HEK293 (cell line): ENCODE results near the gene USP38.

Source experiments
- CTCF ChIA-PET: fragments of 350-600 bp; formaldehyde crosslinking; extraction: SDS; loops from one replicate; lab custom pipeline; 2021; ENCODE audit warnings: antibody characterized with exemption; lab: Yijun Ruan, JAX
- POLR2A ChIA-PET: fragments of 300-600 bp; formaldehyde crosslinking; extraction: SDS; loops from one replicate; lab custom pipeline; 2020; ENCODE audit warnings: antibody characterized with exemption, inconsistent platforms; lab: Yijun Ruan, JAX
- H3K27ac ChIP-seq: fragments of 200-500 bp; sonication (Bioruptor generic); 2 replicates; pipeline ENCODE4 v1.5.1; 2014; ENCODE audit warnings: low read depth, low read length, control low read depth, inconsistent platforms; ENCODE audit errors: extremely low read depth
- H3K36me3 ChIP-seq, 2 experiments: fragments of 200-500 bp in 1 of 2; sonication (Bioruptor generic) in 1 of 2; 1 replicate in 1 of 2; 2 replicates in 1 of 2; pipeline ENCODE4 v1.5.1; 2014 to 2017; ENCODE audit warnings: inconsistent platforms in 2 of 2, low read length in 2 of 2; ENCODE audit not compliant: control insufficient read depth in 2 of 2, insufficient read depth in 1 of 2
- H3K4me1 ChIP-seq: fragments of 200-500 bp; sonication (Bioruptor generic); 2 replicates; pipeline ENCODE4 v1.5.1; 2014; ENCODE audit warnings: mild to moderate bottlenecking, low read length, inconsistent platforms; ENCODE audit not compliant: control insufficient read depth, insufficient read depth
- H3K4me3 ChIP-seq: 2 replicates; pipeline ENCODE4 v1.5.1; 2011; ENCODE audit warnings: low read depth, mild to moderate bottlenecking, control low read depth, low read length, moderate library complexity
- H3K9me3 ChIP-seq: fragments of 200-500 bp; sonication (Bioruptor generic); 2 replicates; pipeline ENCODE4 v1.5.1; 2014; ENCODE audit warnings: low read depth, low read length, inconsistent platforms; ENCODE audit not compliant: control insufficient read depth, insufficient read depth
- BCL11A ChIP-seq: fragments of 450-650 bp; formaldehyde crosslinking; IDR thresholded peaks from 2 replicates; pipeline ENCODE4 v1.5.1; 2016; ENCODE audit warnings: low read depth, missing biosample characterization, missing genetic modification characterization
- KLF16 ChIP-seq: fragments of 450-650 bp; formaldehyde crosslinking; IDR thresholded peaks from 2 replicates; pipeline ENCODE4 v1.5.1; 2017; ENCODE audit warnings: missing biosample characterization, missing genetic modification characterization
- MZF1 ChIP-seq: fragments of 450-650 bp; formaldehyde crosslinking; IDR thresholded peaks from 2 replicates; pipeline ENCODE4 v1.5.1; 2017; ENCODE audit warnings: missing biosample characterization, missing genetic modification characterization, borderline replicate concordance
- PRDM6 ChIP-seq: fragments of 450-650 bp; formaldehyde crosslinking; IDR thresholded peaks from 2 replicates; pipeline ENCODE4 v1.5.1; 2017; ENCODE audit warnings: missing biosample characterization, missing genetic modification characterization
- SP2 ChIP-seq: fragments of 450-650 bp; formaldehyde crosslinking; IDR thresholded peaks from 2 replicates; pipeline ENCODE4 v1.5.1; 2016; ENCODE audit warnings: missing biosample characterization, missing genetic modification characterization
- ZBTB11 ChIP-seq: fragments of 450-650 bp; formaldehyde crosslinking; conservative IDR thresholded peaks from 2 replicates; pipeline ENCODE4 v1.5.1; 2016; ENCODE audit warnings: low read depth, missing biosample characterization, missing genetic modification characterization
- ZBTB21 ChIP-seq: fragments of 450-650 bp; formaldehyde crosslinking; IDR thresholded peaks from 2 replicates; pipeline ENCODE4 v1.5.1; 2017; ENCODE audit warnings: missing biosample characterization, missing genetic modification characterization
- ZBTB8A ChIP-seq: fragments of 450-650 bp; formaldehyde crosslinking; IDR thresholded peaks from 2 replicates; pipeline ENCODE4 v1.5.1; 2016; ENCODE audit warnings: missing biosample characterization, missing genetic modification characterization
- ZEB2 ChIP-seq: fragments of 450-650 bp; formaldehyde crosslinking; IDR thresholded peaks from 2 replicates; pipeline ENCODE4 v1.5.1; 2016; ENCODE audit warnings: missing biosample characterization, missing genetic modification characterization
- ZFP37 ChIP-seq: fragments of 450-650 bp; formaldehyde crosslinking; IDR thresholded peaks from 2 replicates; pipeline ENCODE4 v1.5.1; 2016; ENCODE audit warnings: missing biosample characterization, missing genetic modification characterization
- ZNF23 ChIP-seq: fragments of 450-650 bp; formaldehyde crosslinking; IDR thresholded peaks from 2 replicates; pipeline ENCODE4 v1.5.1; 2016; ENCODE audit warnings: missing biosample characterization, missing genetic modification characterization, borderline replicate concordance
- ZNF26 ChIP-seq: fragments of 450-650 bp; formaldehyde crosslinking; IDR thresholded peaks from 2 replicates; pipeline ENCODE4 v1.5.1; 2016; ENCODE audit warnings: missing biosample characterization, missing genetic modification characterization
- ZNF266 ChIP-seq: fragments of 450-650 bp; formaldehyde crosslinking; IDR thresholded peaks from 2 replicates; pipeline ENCODE4 v1.5.1; 2016; ENCODE audit warnings: missing biosample characterization, missing genetic modification characterization, low read depth
- ZNF366 ChIP-seq: fragments of 450-650 bp; formaldehyde crosslinking; conservative IDR thresholded peaks from 2 replicates; pipeline ENCODE4 v1.5.1; 2016; ENCODE audit warnings: missing biosample characterization, missing genetic modification characterization
- ZNF449 ChIP-seq: fragments of 450-650 bp; formaldehyde crosslinking; IDR thresholded peaks from 2 replicates; pipeline ENCODE4 v1.5.1; 2017; ENCODE audit warnings: missing biosample characterization, mild to moderate bottlenecking, missing genetic modification characterization, moderate library complexity
- ZNF48 ChIP-seq: fragments of 450-650 bp; formaldehyde crosslinking; IDR thresholded peaks from 2 replicates; pipeline ENCODE4 v1.5.1; 2016; ENCODE audit warnings: missing biosample characterization, missing genetic modification characterization
- ZNF624 ChIP-seq: fragments of 450-650 bp; formaldehyde crosslinking; IDR thresholded peaks from 2 replicates; pipeline ENCODE4 v1.5.1; 2017; ENCODE audit warnings: missing biosample characterization, missing genetic modification characterization
- ZNF645 ChIP-seq: fragments of 450-650 bp; formaldehyde crosslinking; IDR thresholded peaks from 2 replicates; pipeline ENCODE4; 2016; ENCODE audit warnings: missing biosample characterization, missing genetic modification characterization
- ZNF677 ChIP-seq: fragments of 450-650 bp; IDR thresholded peaks from 2 replicates; pipeline ENCODE4 v1.5.0; 2018; ENCODE audit warnings: missing biosample characterization, mild to moderate bottlenecking, missing genetic modification characterization, moderate library complexity
- ZNF692 ChIP-seq: fragments of 450-650 bp; formaldehyde crosslinking; IDR thresholded peaks from 2 replicates; pipeline ENCODE4 v1.5.1; 2016; ENCODE audit warnings: missing biosample characterization, missing genetic modification characterization
- ZNF701 ChIP-seq: fragments of 450-650 bp; formaldehyde crosslinking; IDR thresholded peaks from 2 replicates; pipeline ENCODE4 v1.5.1; 2016; ENCODE audit warnings: missing biosample characterization, missing genetic modification characterization
- ZNF704 ChIP-seq: fragments of 450-650 bp; formaldehyde crosslinking; IDR thresholded peaks from 2 replicates; pipeline ENCODE4 v1.5.1; 2016; ENCODE audit warnings: missing biosample characterization, missing genetic modification characterization
- ZNF837 ChIP-seq: fragments of 450-650 bp; formaldehyde crosslinking; IDR thresholded peaks from 2 replicates; pipeline ENCODE4 v1.5.1; 2016; ENCODE audit warnings: missing biosample characterization, missing genetic modification characterization

Gene USP38

GRCh38 chr4:143253166-143253565 lies 68.4 kb downstream of the USP38 start:
- Histone ChIP-seq H3K36me3 (no peaks in the 10 kb centered on the region), H3K4me3 (no peak overlapping the region), H3K27ac (no peak overlapping the region), H3K9me3 (no peaks in the 10 kb centered on the region), H3K4me1 (no peaks in the 10 kb centered on the region)
- CTCF ChIA-PET = no interaction called here
- POLR2A ChIA-PET = no interaction called here
- TF ChIP-seq ZNF704 (tag by site-specific recombination) = no peak
- TF ChIP-seq ZNF366 (tag by site-specific recombination) = no peak
- TF ChIP-seq MZF1 (tag by site-specific recombination) = no peak
- TF ChIP-seq ZBTB8A (tag by site-specific recombination) = no peak
- no peak for TF ChIP-seq ZNF645
- TF ChIP-seq ZNF837 (tag by site-specific recombination) = no peak
- no peak for TF ChIP-seq ZBTB11 (tag by site-specific recombination)
- TF ChIP-seq ZBTB21 (tag by site-specific recombination) = no peak
- TF ChIP-seq ZNF266 (tag by site-specific recombination) = no peak
- no peak for TF ChIP-seq BCL11A (tag by site-specific recombination)
- TF ChIP-seq ZNF449 (tag by site-specific recombination) = no peak
- TF ChIP-seq SP2 (tag by site-specific recombination) = no peak
- no peak for TF ChIP-seq KLF16
- no peak for TF ChIP-seq PRDM6 (tag by site-specific recombination)

GRCh38 chr4:143254491-143255226 lies 69.9 kb downstream of the USP38 start:
- no peaks in the 10 kb centered on the region for H3K9me3 ChIP-seq
- no peaks in the 10 kb centered on the region for H3K4me1 ChIP-seq
- H3K27ac ChIP-seq = no peak overlapping the region
- TF ChIP-seq ZEB2 (tag by site-specific recombination) (no peak), ZNF26 (tag by site-specific recombination) (no peak), ZNF677 (tag by site-specific recombination) (no peak), ZNF23 (tag by site-specific recombination) (no peak), ZNF692 (tag by site-specific recombination) (no peak), ZNF624 (no peak), ZFP37 (tag by site-specific recombination) (no peak), ZNF701 (tag by site-specific recombination) (no peak), ZNF48 (tag by site-specific recombination) (no peak), BCL11A (tag by site-specific recombination) (no peak)
- no peaks in the 10 kb centered on the region for H3K36me3 ChIP-seq
- ChIA-PET CTCF (no interaction called here), POLR2A (no interaction called here)
- H3K4me3 ChIP-seq = no peak overlapping the region
